Measurements from ENCODE around the gene TAF8.

DNA sequence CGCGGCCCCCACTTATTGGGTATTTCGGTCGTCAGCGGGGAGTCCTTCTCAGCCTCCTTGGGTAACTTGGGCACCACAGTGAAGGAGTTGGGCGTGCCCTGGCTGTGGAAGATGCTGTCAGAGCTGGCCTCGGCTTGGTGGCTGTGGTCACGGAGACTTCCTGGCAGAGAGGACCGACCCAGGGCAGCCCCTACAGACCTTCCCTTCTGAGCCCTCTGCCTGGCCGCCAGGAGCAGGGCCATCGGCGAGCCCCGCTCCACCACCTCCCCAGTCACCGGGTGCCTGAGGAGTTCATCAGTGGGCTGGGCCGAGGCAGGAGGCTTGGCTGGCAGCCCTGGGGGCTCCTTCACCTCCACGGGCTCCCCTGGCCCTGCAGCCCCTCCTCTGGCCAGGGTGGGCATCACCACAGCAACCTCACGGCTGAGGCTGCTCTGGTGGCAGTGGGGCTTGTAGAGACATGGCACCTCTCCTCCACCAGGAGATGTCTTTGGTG lies 54.9 kb downstream of the TAF8 start:
- TF ChIP-seq, protein P1, sequence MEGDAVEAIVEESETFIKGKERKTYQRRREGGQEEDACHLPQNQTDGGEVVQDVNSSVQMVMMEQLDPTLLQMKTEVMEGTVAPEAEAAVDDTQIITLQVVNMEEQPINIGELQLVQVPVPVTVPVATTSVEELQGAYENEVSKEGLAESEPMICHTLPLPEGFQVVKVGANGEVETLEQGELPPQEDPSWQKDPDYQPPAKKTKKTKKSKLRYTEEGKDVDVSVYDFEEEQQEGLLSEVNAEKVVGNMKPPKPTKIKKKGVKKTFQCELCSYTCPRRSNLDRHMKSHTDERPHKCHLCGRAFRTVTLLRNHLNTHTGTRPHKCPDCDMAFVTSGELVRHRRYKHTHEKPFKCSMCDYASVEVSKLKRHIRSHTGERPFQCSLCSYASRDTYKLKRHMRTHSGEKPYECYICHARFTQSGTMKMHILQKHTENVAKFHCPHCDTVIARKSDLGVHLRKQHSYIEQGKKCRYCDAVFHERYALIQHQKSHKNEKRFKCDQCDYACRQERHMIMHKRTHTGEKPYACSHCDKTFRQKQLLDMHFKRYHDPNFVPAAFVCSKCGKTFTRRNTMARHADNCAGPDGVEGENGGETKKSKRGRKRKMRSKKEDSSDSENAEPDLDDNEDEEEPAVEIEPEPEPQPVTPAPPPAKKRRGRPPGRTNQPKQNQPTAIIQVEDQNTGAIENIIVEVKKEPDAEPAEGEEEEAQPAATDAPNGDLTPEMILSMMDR (IDR thresholded peaks at IDR 0.05), result no peak
- no peak for TF ChIP-seq POLR2A (IDR thresholded peaks at IDR 0.05; ENCODE audit: low read depth)
- no peak for TF ChIP-seq POLR2AphosphoS5 (IDR thresholded peaks at IDR 0.05)
- no peak for TF ChIP-seq EP300 (IDR thresholded peaks at IDR 0.05)

All from esophagus muscularis mucosa (tissue), 4 donors.